HCT116 (cell line): ENCODE data around the gene PRR16. TPM values are rescaled to one million over a fixed set of nuclear protein-coding genes. Genes with fewer than 3 reads are reported as not detected.

ENCODE experiments used
- ATAC-seq: fragments of 200-7000 bp; cut with Tn5 transposase; 2 replicates; pipeline ENCODE4 v1.9.1; 2020; ENCODE audit warnings: mild to moderate bottlenecking, moderate library complexity
- BruUV-seq: library from RNA; stranded (reverse); fragments of 400-500 nt; replicated peaks from 2 replicates; lab custom pipeline; 2021; lab: Mats Ljungman, UMichigan
- CTCF ChIA-PET: fragments of 300-600 bp; sonication (Branson Sonifier 250); formaldehyde crosslinking; loops from one replicate; lab custom pipeline; 2021; ENCODE audit warnings: antibody characterized with exemption; lab: Charles Lee
- POLR2A ChIA-PET: fragments of 300-600, 350-600 bp; sonication (Branson Sonifier 250); formaldehyde crosslinking; loops from one replicate; lab custom pipeline; 2021; ENCODE audit warnings: antibody characterized with exemption; lab: Charles Lee
- RAD21 ChIA-PET, 2 experiments: fragments of 300-600 bp; sonication (Branson Sonifier 250); formaldehyde crosslinking; loops; one replicate each; lab custom pipeline; 2023; ENCODE audit warnings: low total read pairs in 2 of 2; ENCODE audit not compliant: uncharacterized antibody in 2 of 2, unreplicated experiment in 2 of 2, low non-redundant PET in 1 of 2; lab: Charles Lee
- DNase-seq: peaks from one replicate; pipeline ENCODE4 v3.0.0-alpha.2; 2010; ENCODE audit warnings: low read depth, low spot score
- H2AFZ ChIP-seq: fragments of 200-600 bp; shearing (Covaris generic), sonication (generic); 2 replicates; pipeline ENCODE4 v1.6.1; 2017; ENCODE audit warnings: low read depth, mixed run types, mixed read lengths, antibody characterized with exemption, low read length; ENCODE audit not compliant: poor library complexity, severe bottlenecking
- H3K27ac ChIP-seq: 2 replicates; pipeline ENCODE4 v1.5.1; 2012; ENCODE audit warnings: low read depth, low read length
- H3K27me3 ChIP-seq: fragments of 200-600 bp; sonication (generic); 2 replicates; pipeline ENCODE4 v1.6.1; 2016; ENCODE audit warnings: mixed run types, low read length, mixed read lengths; ENCODE audit not compliant: insufficient read depth
- H3K36me3 ChIP-seq, 2 experiments: fragments of 200-500 bp in 1 of 2; fragments of 200-600 bp in 1 of 2; sonication (Bioruptor generic) in 1 of 2; sonication (generic) in 1 of 2; 2 replicates each; pipeline versions ENCODE4 v1.5.1 to v1.6.1; 2014 to 2016; ENCODE audit warnings: low read length in 2 of 2, inconsistent platforms in 1 of 2, mixed read lengths in 1 of 2, mixed run types in 1 of 2; ENCODE audit not compliant: insufficient read depth in 2 of 2, control insufficient read depth in 1 of 2
- H3K4me1 ChIP-seq, 2 experiments: fragments of 200-600 bp in 1 of 2; sonication (generic) in 1 of 2; 2 replicates each; pipeline versions ENCODE4 v1.5.1 to v1.6.1; 2012 to 2017; ENCODE audit warnings: low read length in 2 of 2, inconsistent platforms in 1 of 2, mild to moderate bottlenecking in 1 of 2, mixed read lengths in 1 of 2, mixed run types in 1 of 2, moderate library complexity in 1 of 2; ENCODE audit not compliant: insufficient read depth in 2 of 2, control insufficient read depth in 1 of 2
- H3K4me2 ChIP-seq: fragments of 200-600 bp; sonication (generic); 2 replicates; pipeline ENCODE4 v1.6.1; 2017; ENCODE audit warnings: mixed run types, low read length, mixed read lengths
- H3K4me3 ChIP-seq, 2 experiments: fragments of 200-600 bp in 1 of 2; sonication (generic) in 1 of 2; replicated peaks in 1 of 2; 2 replicates each; pipeline ENCODE4 v1.5.1; 2011 to 2016; ENCODE audit warnings: low read length in 2 of 2, control low read depth in 1 of 2, low read depth in 1 of 2, mild to moderate bottlenecking in 1 of 2, mixed read lengths in 1 of 2, mixed run types in 1 of 2
- H3K79me2 ChIP-seq: fragments of 200-600 bp; sonication (generic); 2 replicates; pipeline ENCODE4 v1.6.1; 2017; ENCODE audit warnings: mild to moderate bottlenecking, mixed run types, low read length, moderate library complexity, mixed read lengths; ENCODE audit not compliant: insufficient read depth
- H3K9ac ChIP-seq: fragments of 200-600 bp; sonication (generic); 2 replicates; pipeline ENCODE4 v1.6.1; 2016; ENCODE audit warnings: low read length, mixed read lengths
- H3K9me2 ChIP-seq: fragments of 200-600 bp; sonication (generic), shearing (Covaris generic); 2 replicates; pipeline ENCODE4 v1.6.1; 2017; ENCODE audit warnings: mixed run types, mild to moderate bottlenecking, moderate library complexity; ENCODE audit not compliant: insufficient read depth
- H3K9me3 ChIP-seq, 2 experiments: fragments of 200-500 bp in 1 of 2; fragments of 200-600 bp in 1 of 2; sonication (Bioruptor generic) in 1 of 2; sonication (generic) in 1 of 2; 2 replicates each; pipeline ENCODE4 v1.6.1; 2014 to 2017; ENCODE audit warnings: low read length in 2 of 2, mixed read lengths in 2 of 2, inconsistent platforms in 1 of 2, low read depth in 1 of 2, mild to moderate bottlenecking in 1 of 2, mixed run types in 1 of 2, moderate library complexity in 1 of 2; ENCODE audit not compliant: control insufficient read depth in 1 of 2, insufficient read depth in 1 of 2
- H4K20me1 ChIP-seq: fragments of 200-600 bp; sonication (generic), shearing (Covaris generic); 2 replicates; pipeline ENCODE4 v1.6.1; 2017; ENCODE audit warnings: mixed run types, mild to moderate bottlenecking, moderate library complexity; ENCODE audit not compliant: insufficient read depth
- CBX3 ChIP-seq: IDR thresholded peaks from 2 replicates; pipeline ENCODE4 v1.6.1; 2012; ENCODE audit warnings: low read depth
- CEBPB ChIP-seq: IDR thresholded peaks from 2 replicates; pipeline ENCODE4 v1.6.1; 2012; ENCODE audit warnings: low read depth
- EGR1 ChIP-seq: IDR thresholded peaks from 2 replicates; pipeline ENCODE4 v1.6.1; 2012; ENCODE audit warnings: low read depth
- ELF1 ChIP-seq: IDR thresholded peaks from 2 replicates; pipeline ENCODE4 v1.6.1; 2012; ENCODE audit warnings: low read depth, borderline replicate concordance
- EZH2 ChIP-seq: fragments of 200-600 bp; sonication (generic); IDR thresholded peaks from 2 replicates; pipeline ENCODE4 v1.6.1; 2017; ENCODE audit warnings: antibody characterized with exemption, mixed run types
- EZH2phosphoT487 ChIP-seq: fragments of 200-600 bp; IDR thresholded peaks from 2 replicates; pipeline ENCODE4 v1.6.1; 2018; ENCODE audit warnings: antibody characterized with exemption, borderline replicate concordance
- FOSL1 ChIP-seq: IDR thresholded peaks from 2 replicates; pipeline ENCODE4 v1.6.1; 2012; ENCODE audit warnings: low read depth
- JUND ChIP-seq: IDR thresholded peaks from 2 replicates; pipeline ENCODE4 v1.6.1; 2012
- POLR2A ChIP-seq: IDR thresholded peaks from 2 replicates; pipeline ENCODE4 v1.7.0; 2011; ENCODE audit warnings: borderline replicate concordance; ENCODE audit not compliant: insufficient read depth, insufficient read length; ENCODE audit errors: extremely low read depth
- POLR2AphosphoS5 ChIP-seq: IDR thresholded peaks from 2 replicates; pipeline ENCODE4 v1.6.1; 2011; ENCODE audit warnings: mild to moderate bottlenecking, low read depth, low read length, moderate library complexity
- SIN3A ChIP-seq: IDR thresholded peaks from 2 replicates; pipeline ENCODE4 v1.6.1; 2012; ENCODE audit warnings: low read depth
- SP1 ChIP-seq: IDR thresholded peaks from 2 replicates; pipeline ENCODE4 v1.6.1; 2012; ENCODE audit warnings: low read depth
- SRF ChIP-seq: IDR thresholded peaks from 2 replicates; pipeline ENCODE4 v1.6.1; 2012; ENCODE audit warnings: low read depth
- TCF7L2 ChIP-seq: IDR thresholded peaks from 2 replicates; pipeline ENCODE4 v1.7.0; 2011; ENCODE audit warnings: borderline replicate concordance, inconsistent platforms; ENCODE audit not compliant: insufficient read depth, insufficient read length; ENCODE audit errors: extremely low read depth
- YY1 ChIP-seq: IDR thresholded peaks from 2 replicates; pipeline ENCODE4 v1.6.1; 2011; ENCODE audit warnings: low read length, low read depth, moderate library complexity, mild to moderate bottlenecking; ENCODE audit not compliant: insufficient replicate concordance; ENCODE audit errors: extremely low read depth
- ZFX ChIP-seq: fragments of 450-650 bp; IDR thresholded peaks from 2 replicates; pipeline ENCODE4 v1.6.1; 2017
- ZNF274 ChIP-seq: fragments of 200-500 bp; sonication (Bioruptor generic); IDR thresholded peaks from 2 replicates; pipeline ENCODE4 v1.6.1; 2014; ENCODE audit warnings: mild to moderate bottlenecking, low read depth, low read length, inconsistent platforms
- intact Hi-C: fragments of 100-400 bp; cut with micrococcal nuclease; formaldehyde crosslinking; loops from 2 replicates; pipeline ENCODE4 v1.10.0; 2022
- total RNA-seq: library from RNA; stranded (reverse); gene quantifications from one replicate; pipeline ENCODE4 v1.2.1, GENCODE V29; 2021; ENCODE audit not compliant: unreplicated experiment
- TF ChIP-seq, protein P1 (sequence below): IDR thresholded peaks from 2 replicates; pipeline ENCODE4 v1.6.1; 2012
- TF ChIP-seq, protein P2 (sequence below): IDR thresholded peaks from 2 replicates; pipeline ENCODE4 v1.6.1; 2012; ENCODE audit warnings: low read depth
- TF ChIP-seq, protein P3 (sequence below): IDR thresholded peaks from 2 replicates; pipeline ENCODE4 v1.6.1; 2011; ENCODE audit warnings: mild to moderate bottlenecking, low read length, moderate library complexity; ENCODE audit not compliant: insufficient replicate concordance; ENCODE audit errors: extremely low read depth

Gene PRR16
- total RNA-seq, 1 experiment from 2014 or later, result 0.42 TPM

DNA sequence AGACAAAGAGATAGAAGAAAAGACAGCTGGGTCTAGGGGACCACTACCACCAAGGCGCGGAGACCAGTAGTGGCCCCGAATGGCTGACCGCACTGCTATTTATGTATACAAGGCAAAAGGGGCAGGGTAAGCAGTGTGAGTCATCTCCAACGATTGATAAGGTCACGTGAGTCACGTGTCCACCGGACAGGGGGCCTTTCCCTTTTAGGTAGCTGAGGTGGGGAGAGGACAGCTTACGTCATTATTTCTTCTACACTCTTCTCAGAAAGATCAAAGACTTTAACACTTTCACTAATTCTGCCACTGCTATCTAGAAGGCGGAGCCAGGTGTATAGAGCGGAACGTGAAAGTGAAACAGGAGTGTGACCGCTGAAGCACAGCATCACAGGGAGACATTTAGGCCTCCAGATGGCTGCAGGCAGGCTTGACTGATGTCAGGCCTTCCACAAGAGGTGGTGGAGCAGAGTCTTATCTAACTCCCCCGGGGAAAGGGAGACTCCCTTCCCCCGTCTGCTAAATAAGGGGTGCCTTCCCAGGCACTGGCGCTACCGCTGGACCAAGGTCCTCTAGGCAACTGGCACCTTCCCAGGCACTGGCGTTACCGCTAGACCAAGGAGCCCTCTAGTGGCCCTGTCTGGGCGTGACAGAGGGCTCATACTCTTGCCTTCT, 6.1 kb upstream of the PRR16 start:
- CTCF ChIA-PET, result interaction anchor here (0.7 kb wide), 1 partner anchor 17 kb away, joined by 3 read pairs; no protein-coding TSS in a partner anchor
- Histone ChIP-seq H4K20me1 (no peaks in the 10 kb centered on the region), H3K9me3 (no peaks in the 10 kb centered on the region), H3K4me1 (0 out of 4 replicates have a peak, but pooled peaks cover 0 to 4% of the 10 kb centered on the region in 2 experiments), H3K36me3 (no peaks in the 10 kb centered on the region), H3K27ac (no peak overlapping the region), H3K9me2 (no peaks in the 10 kb centered on the region), H3K4me3 (peak overlapping the region; percentile 48 to 63), H3K27me3 (no peaks in the 10 kb centered on the region), H3K4me2 (peak overlapping the region; percentile 86), H3K79me2 (no peaks in the 10 kb centered on the region), H3K9ac (no peak overlapping the region), H2AFZ (peak overlapping the region; percentile 93)
- ATAC-seq (peak; percentile 96), DNase-seq (peak; percentile 59)
- intact Hi-C loops, result loop anchor here (2.0 to 5.0 kb wide), 2 partner anchors 516 to 987 kb away; no protein-coding TSS in a partner anchor
- POLR2A ChIA-PET, result no interaction called here
- BruUV-seq, result no TSS peak
- RAD21 ChIA-PET, result interaction anchor here in 1 of 2 experiments (0.6 to 1.4 kb wide), 2 partner anchors 13 to 805 kb away, joined by 3 read pairs; no protein-coding TSS in a partner anchor
- peak; percentile 44 for TF ChIP-seq TCF7L2
- TF ChIP-seq SP1, result no peak
- TF ChIP-seq, protein P1, sequence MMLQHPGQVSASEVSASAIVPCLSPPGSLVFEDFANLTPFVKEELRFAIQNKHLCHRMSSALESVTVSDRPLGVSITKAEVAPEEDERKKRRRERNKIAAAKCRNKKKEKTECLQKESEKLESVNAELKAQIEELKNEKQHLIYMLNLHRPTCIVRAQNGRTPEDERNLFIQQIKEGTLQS, result no peak
- TF ChIP-seq SRF, result no peak
- TF ChIP-seq FOSL1, result peak; percentile 21; the same call in 1 of the 2 replicates
- no peak for TF ChIP-seq CEBPB
- no peak for TF ChIP-seq ELF1
- TF ChIP-seq ZFX, result no peak
- TF ChIP-seq EZH2phosphoT487, result no peak
- no peak for TF ChIP-seq POLR2A
- TF ChIP-seq YY1, result no peak
- TF ChIP-seq, protein P2, sequence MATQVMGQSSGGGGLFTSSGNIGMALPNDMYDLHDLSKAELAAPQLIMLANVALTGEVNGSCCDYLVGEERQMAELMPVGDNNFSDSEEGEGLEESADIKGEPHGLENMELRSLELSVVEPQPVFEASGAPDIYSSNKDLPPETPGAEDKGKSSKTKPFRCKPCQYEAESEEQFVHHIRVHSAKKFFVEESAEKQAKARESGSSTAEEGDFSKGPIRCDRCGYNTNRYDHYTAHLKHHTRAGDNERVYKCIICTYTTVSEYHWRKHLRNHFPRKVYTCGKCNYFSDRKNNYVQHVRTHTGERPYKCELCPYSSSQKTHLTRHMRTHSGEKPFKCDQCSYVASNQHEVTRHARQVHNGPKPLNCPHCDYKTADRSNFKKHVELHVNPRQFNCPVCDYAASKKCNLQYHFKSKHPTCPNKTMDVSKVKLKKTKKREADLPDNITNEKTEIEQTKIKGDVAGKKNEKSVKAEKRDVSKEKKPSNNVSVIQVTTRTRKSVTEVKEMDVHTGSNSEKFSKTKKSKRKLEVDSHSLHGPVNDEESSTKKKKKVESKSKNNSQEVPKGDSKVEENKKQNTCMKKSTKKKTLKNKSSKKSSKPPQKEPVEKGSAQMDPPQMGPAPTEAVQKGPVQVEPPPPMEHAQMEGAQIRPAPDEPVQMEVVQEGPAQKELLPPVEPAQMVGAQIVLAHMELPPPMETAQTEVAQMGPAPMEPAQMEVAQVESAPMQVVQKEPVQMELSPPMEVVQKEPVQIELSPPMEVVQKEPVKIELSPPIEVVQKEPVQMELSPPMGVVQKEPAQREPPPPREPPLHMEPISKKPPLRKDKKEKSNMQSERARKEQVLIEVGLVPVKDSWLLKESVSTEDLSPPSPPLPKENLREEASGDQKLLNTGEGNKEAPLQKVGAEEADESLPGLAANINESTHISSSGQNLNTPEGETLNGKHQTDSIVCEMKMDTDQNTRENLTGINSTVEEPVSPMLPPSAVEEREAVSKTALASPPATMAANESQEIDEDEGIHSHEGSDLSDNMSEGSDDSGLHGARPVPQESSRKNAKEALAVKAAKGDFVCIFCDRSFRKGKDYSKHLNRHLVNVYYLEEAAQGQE, result no peak
- no peak for TF ChIP-seq SIN3A
- no peak for TF ChIP-seq ZNF274
- peak; percentile 31; the same call in 1 of the 2 replicates for TF ChIP-seq CBX3
- no peak for TF ChIP-seq EGR1
- 0 out of 2 replicates have a peak, but pooled peaks have one; percentile 16 for TF ChIP-seq POLR2AphosphoS5
- no peak for TF ChIP-seq JUND
- no peak for TF ChIP-seq EZH2
- TF ChIP-seq, protein P3, sequence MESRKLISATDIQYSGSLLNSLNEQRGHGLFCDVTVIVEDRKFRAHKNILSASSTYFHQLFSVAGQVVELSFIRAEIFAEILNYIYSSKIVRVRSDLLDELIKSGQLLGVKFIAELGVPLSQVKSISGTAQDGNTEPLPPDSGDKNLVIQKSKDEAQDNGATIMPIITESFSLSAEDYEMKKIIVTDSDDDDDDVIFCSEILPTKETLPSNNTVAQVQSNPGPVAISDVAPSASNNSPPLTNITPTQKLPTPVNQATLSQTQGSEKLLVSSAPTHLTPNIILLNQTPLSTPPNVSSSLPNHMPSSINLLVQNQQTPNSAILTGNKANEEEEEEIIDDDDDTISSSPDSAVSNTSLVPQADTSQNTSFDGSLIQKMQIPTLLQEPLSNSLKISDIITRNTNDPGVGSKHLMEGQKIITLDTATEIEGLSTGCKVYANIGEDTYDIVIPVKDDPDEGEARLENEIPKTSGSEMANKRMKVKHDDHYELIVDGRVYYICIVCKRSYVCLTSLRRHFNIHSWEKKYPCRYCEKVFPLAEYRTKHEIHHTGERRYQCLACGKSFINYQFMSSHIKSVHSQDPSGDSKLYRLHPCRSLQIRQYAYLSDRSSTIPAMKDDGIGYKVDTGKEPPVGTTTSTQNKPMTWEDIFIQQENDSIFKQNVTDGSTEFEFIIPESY, result no peak
